Spleen (tissue), 11 donors: ENCODE data around the gene FIG4. TPM values are rescaled to one million over a fixed set of nuclear protein-coding genes. Genes with fewer than 3 reads are reported as not detected.
"Not testable (repeated sequence)": the region's sequence is repeated elsewhere in the genome, so short reads cannot be mapped to it uniquely, and the experiment has no call there.

Source experiments
- DNase-seq: peaks from one replicate; pipeline ENCODE4 v3.0.0-alpha.2; 2020
- H3K27ac ChIP-seq, 8 donors: fragments of 200-600 bp; sonication (generic) in 7 of 8; 1 replicate in 4 of 8; 2 replicates in 4 of 8; pipeline versions ENCODE4 v1.5.0 to v1.8.0; 2016 to 2021; ENCODE audit warnings: inconsistent platforms in 4 of 8, mild to moderate bottlenecking in 4 of 8, moderate library complexity in 1 of 8
- H3K27me3 ChIP-seq, 7 donors: fragments of 200-600 bp; sonication (generic) in 6 of 7; replicated peaks in 1 of 7; 1 replicate in 4 of 7; 2 replicates in 3 of 7; pipeline versions ENCODE4 v1.5.0 to v1.8.0; 2016 to 2021; ENCODE audit warnings: inconsistent platforms in 3 of 7, mild to moderate bottlenecking in 1 of 7
- H3K36me3 ChIP-seq, 6 donors: fragments of 200-600 bp; sonication (generic) in 5 of 6; 1 replicate in 4 of 6; 2 replicates in 2 of 6; pipeline versions ENCODE4 v1.5.0 to v1.8.0; 2016 to 2021; ENCODE audit warnings: inconsistent platforms in 2 of 6
- H3K4me1 ChIP-seq, 6 donors: fragments of 200-600 bp; sonication (generic) in 5 of 6; 1 replicate in 3 of 6; 2 replicates in 3 of 6; pipeline versions ENCODE4 v1.5.0 to v1.8.0; 2016 to 2021; ENCODE audit warnings: inconsistent platforms in 3 of 6
- H3K4me3 ChIP-seq, 8 donors: fragments of 200-600 bp; sonication (generic) in 7 of 8; 1 replicate in 4 of 8; 2 replicates in 4 of 8; pipeline versions ENCODE4 v1.5.0 to v1.8.0; 2016 to 2021; ENCODE audit warnings: inconsistent platforms in 4 of 8, mild to moderate bottlenecking in 4 of 8, moderate library complexity in 2 of 8
- H3K9me3 ChIP-seq, 8 donors: fragments of 200-600 bp; sonication (generic) in 7 of 8; 1 replicate in 4 of 8; 2 replicates in 4 of 8; pipeline versions ENCODE4 v1.5.0 to v1.8.0; 2016 to 2021; ENCODE audit warnings: inconsistent platforms in 4 of 8
- CTCF ChIP-seq, 11 experiments: fragments of 200-600 bp in 7 of 11; fragments of 450-650 bp in 4 of 11; sonication (generic) in 4 of 11; IDR thresholded peaks in 8 of 11; conservative IDR thresholded peaks in 3 of 11; 1 replicate in 7 of 11; 2 replicates in 4 of 11; pipeline versions ENCODE4 v1.4.0 to v1.8.0; 2016 to 2021; ENCODE audit warnings: antibody characterized with exemption in 11 of 11, inconsistent platforms in 4 of 11, mild to moderate bottlenecking in 1 of 11
- POLR2A ChIP-seq, 3 donors: fragments of 450-650 bp; IDR thresholded peaks; one replicate each; pipeline ENCODE4 v1.5.1; 2017; ENCODE audit warnings: antibody characterized with exemption in 3 of 3, mild to moderate bottlenecking in 1 of 3
- POLR2AphosphoS5 ChIP-seq, 3 donors: sonication (generic); formaldehyde crosslinking; IDR thresholded peaks; one replicate each; pipeline ENCODE4 v1.5.1; 2017; ENCODE audit warnings: antibody characterized with exemption in 3 of 3
- WGBS, 5 donors: extraction: QIAGEN DNeasy Blood & Tissue Kit in 3 of 5; methylation state at CpG; one replicate each; pipeline versions ENCODE4 v1.1.5 to v1.1.7; 2013 to 2018; 5-methylcytosine and 5-hydroxymethylcytosine counted together
- intact Hi-C: fragments of 100-400 bp; cut with DNase I; formaldehyde crosslinking; loops from one replicate; pipeline ENCODE4 v1.15.0; 2023; ENCODE audit warnings: low total_unique reads
- polyA plus RNA-seq, 3 donors: library from polyadenylated mRNA; stranded (reverse); fragments of 200-250 nt; gene quantifications; one replicate each; pipeline ENCODE4 v1.2.1, GENCODE V29; 2013
- total RNA-seq, 7 donors: library from RNA; depleted of rRNA in 3 of 7; stranded (reverse); fragments of >200 nt in 3 of 7; fragmentation: NEBNext Ultra II Directional in 4 of 7; extraction: Animal tissue kit (Norgen Biotek cat#: 25700) in 4 of 7; gene quantifications; one replicate each; pipeline versions ENCODE4 v1.1.0 to v1.2.1, GENCODE V29; 2016 to 2021
- donor health status: healthy with polysubstance abuse.
- donor health status: DM: no; HTN: no; CAD: no; lungs with moderate emphysema.
- donor health status: DM: no; HTN: no; CAD: no.
- donor health status: Bipolar disorder and iron deficiency.
- donor health status: healthy.
- donor health status: DM: no; HTN: no; CAD: no.
- donor health status: DM: yes; HTN: yes; CAD: no.

Gene FIG4
- total and polyA plus RNA-seq, 10 donors, result 10.2 to 35.1 (median 26.2) TPM

- Histone ChIP-seq H3K9me3 (peaks cover 0 to 5% (median 0%) of the 10 kb centered on the region in 8 donors), H3K4me1 (peaks cover 0 to 16% (median 3%) of the 10 kb centered on the region in 6 donors), H3K27me3 (no peaks in the 10 kb centered on the region), H3K27ac (no peak overlapping the region), H3K36me3 (peaks cover 0 to 88% (median 8%) of the 10 kb centered on the region in 6 donors), H3K4me3 (no peak overlapping the region)
- 61 to 94% (median 84%) methylated on average over 2 of the region's 2 CpGs for WGBS, 5 donors
- DNase-seq, result no peak
- intact Hi-C loops, result no loop called here
- TF ChIP-seq POLR2AphosphoS5 (IDR thresholded peaks at IDR 0.05), result no peak
- no peak for TF ChIP-seq POLR2A (IDR thresholded peaks at IDR 0.05)
- TF ChIP-seq CTCF (IDR thresholded peaks at IDR 0.05 in 8 of 11, conservative IDR thresholded peaks at IDR 0.05 in 3 of 11), result no peak
These were observed 52.6 kb downstream of the FIG4 start for GRCh38 chr6:109743739-109744138.

GRCh38 chr6:109744779-109745178 lies 53.7 kb downstream of the FIG4 start:
- intact Hi-C loops, H3K27me3 ChIP-seq: not testable (repeated sequence)
- WGBS, 5 donors, result 96 to 100% (median 98%) methylated on average over 3 of the region's 3 CpGs

GRCh38 chr6:109747221-109747620 lies 56.1 kb downstream of the FIG4 start:
- TF ChIP-seq POLR2AphosphoS5 (IDR thresholded peaks at IDR 0.05) (no peak), CTCF (IDR thresholded peaks at IDR 0.05 in 8 of 11, conservative IDR thresholded peaks at IDR 0.05 in 3 of 11) (no peak), POLR2A (IDR thresholded peaks at IDR 0.05) (no peak)
- 80 to 91% (median 90%) methylated on average over 2 of the region's 2 CpGs for WGBS, 5 donors
- Histone ChIP-seq H3K27me3 (no peaks in the 10 kb centered on the region), H3K4me3 (no peak overlapping the region), H3K27ac (no peak overlapping the region), H3K4me1 (peaks cover 0 to 3% (median 2%) of the 10 kb centered on the region in 6 donors), H3K36me3 (peaks cover 0 to 61% (median 4%) of the 10 kb centered on the region in 6 donors), H3K9me3 (peaks cover 0 to 5% (median 0%) of the 10 kb centered on the region in 8 donors)
- DNase-seq, result no peak
- intact Hi-C loops, result no loop called here

More at GRCh38 chr6:109744779-109745178, 53.7 kb downstream of the FIG4 start:
- not testable (repeated sequence) for H3K4me1 ChIP-seq, H3K4me3 ChIP-seq, H3K9me3 ChIP-seq, DNase-seq, H3K27ac ChIP-seq
- H3K36me3 ChIP-seq, result peaks cover 0 to 81% (median 8%) of the 10 kb centered on the region in 6 donors

DNA sequence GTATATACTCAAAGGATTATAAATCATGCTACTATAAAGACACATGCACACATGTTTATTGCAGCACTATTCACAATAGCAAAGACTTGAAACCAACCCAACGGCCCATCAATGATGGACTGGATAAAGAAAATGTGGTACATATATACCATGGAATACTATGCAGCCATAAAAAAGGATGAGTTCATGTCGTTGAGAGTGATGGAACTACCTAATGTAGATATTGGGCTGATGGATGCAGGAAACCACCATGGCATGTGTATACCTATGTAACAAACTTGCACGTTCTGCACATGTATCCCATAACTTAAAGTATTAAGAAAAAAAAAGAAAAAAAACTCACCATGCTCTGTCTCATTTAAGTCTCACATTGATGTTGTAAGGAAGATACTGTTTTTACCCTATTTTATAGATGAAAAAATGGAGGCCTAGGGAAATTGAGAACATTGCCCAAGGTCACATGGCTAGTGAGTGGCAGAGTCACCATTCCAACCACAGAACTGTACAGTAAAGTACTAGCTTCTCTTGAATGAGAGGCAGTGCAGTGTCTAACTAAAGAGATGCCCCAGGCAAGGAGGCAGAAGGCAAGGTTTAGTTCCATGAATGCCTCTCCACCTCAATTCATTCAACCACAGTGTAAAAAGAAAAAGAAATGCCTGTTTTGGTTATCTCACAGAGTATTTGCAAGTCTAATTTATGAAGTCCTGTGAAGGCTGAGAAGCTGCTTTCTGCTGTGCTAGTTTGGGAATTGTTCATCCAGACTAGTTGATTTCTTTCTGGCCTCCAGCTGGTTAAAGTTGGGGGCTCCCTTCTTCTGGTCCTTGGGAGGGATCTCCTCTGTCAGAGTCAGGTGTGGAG lies 68.2 kb downstream of the FIG4 start:
- Histone ChIP-seq H3K36me3 (peaks cover 0 to 65% (median 9%) of the 10 kb centered on the region in 6 donors), H3K4me1 (peaks cover 3 to 14% (median 12%) of the 10 kb centered on the region in 6 donors), H3K9me3 (peaks cover 0 to 18% (median 7%) of the 10 kb centered on the region in 8 donors), H3K27me3 (no peaks in the 10 kb centered on the region), H3K27ac (peak overlapping the region in 2 of 8 donors; percentile 3 to 29), H3K4me3 (no peak overlapping the region)
- intact Hi-C loops, result no loop called here
- TF ChIP-seq POLR2AphosphoS5 (IDR thresholded peaks at IDR 0.05) (no peak), POLR2A (IDR thresholded peaks at IDR 0.05) (no peak), CTCF (IDR thresholded peaks at IDR 0.05 in 8 of 11, conservative IDR thresholded peaks at IDR 0.05 in 3 of 11) (no peak)
- no peak for DNase-seq
- 92 to 99% (median 97%) methylated on average over 3 of the region's 3 CpGs for WGBS, 5 donors
